ENCODE data around the gene RBM22.

DNA sequence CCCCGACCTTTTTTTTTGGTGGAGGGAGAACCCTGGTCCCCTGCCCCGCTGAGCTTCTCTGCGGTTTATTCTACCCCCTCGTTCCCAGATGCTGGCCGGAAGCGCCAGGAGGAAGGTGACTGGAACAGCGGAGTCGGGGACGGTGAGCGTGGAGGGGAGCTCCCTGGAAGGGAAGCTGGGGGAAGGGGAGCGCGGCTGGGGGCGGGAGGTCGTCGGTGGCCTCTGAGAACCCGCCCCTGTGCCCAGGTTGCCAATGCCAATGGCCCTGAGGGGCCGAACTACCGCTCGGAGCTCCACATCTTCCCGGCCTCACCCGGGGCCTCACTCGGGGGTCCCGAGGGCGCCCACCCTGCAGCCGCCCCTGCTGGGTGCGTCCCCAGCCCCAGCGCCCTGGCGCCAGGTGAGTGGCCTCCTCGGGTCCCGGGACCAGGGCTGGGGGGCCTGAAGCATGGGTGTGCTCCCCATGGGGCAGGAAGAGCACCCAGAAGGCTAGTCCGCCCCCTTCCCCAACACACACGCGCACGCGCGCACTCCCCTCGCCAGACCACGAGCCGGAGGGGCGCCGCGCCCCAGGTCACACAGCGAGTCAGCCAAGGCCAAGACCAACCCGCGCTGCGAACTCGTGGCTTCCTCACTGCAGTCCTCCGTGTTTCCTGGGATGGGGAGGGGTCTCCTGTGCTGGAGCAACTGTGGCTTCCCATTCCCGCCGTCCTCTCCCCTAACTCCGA, 29.2 kb downstream of the RBM22 start:
- TF ChIP-seq, protein P1, sequence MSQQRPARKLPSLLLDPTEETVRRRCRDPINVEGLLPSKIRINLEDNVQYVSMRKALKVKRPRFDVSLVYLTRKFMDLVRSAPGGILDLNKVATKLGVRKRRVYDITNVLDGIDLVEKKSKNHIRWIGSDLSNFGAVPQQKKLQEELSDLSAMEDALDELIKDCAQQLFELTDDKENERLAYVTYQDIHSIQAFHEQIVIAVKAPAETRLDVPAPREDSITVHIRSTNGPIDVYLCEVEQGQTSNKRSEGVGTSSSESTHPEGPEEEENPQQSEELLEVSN (IDR thresholded peaks at IDR 0.05), result 0 out of 2 replicates have a peak, but pooled peaks have one; percentile 22
- no peak for TF ChIP-seq CTCF (IDR thresholded peaks at IDR 0.05; ENCODE audit: control extremely low read depth in 1 of 3, insufficient read depth in 1 of 3, low read depth in 1 of 3, low read length in 3 of 3)

Data from H1 (cell line).